Metanephros (tissue), 1 donor: Measurements from ENCODE around the gene TSPAN15. TPM values are rescaled to one million over a fixed set of nuclear protein-coding genes. Genes with fewer than 3 reads are reported as not detected.

Experiments used
- total RNA-seq: library from RNA; depleted of rRNA; stranded (reverse); fragments of >200 nt; gene quantifications from one replicate; pipeline ENCODE4 v1.2.3, GENCODE V29; 2014

Gene TSPAN15
- total RNA-seq = 52.1 TPM

GRCh38 chr10:69451209-69451783, at the start of gene TSPAN15:
Gene TSPAN15 (plus strand): TSS chr10:69451465. CDS start chr10:69451595, 130 bp downstream.

DNA sequence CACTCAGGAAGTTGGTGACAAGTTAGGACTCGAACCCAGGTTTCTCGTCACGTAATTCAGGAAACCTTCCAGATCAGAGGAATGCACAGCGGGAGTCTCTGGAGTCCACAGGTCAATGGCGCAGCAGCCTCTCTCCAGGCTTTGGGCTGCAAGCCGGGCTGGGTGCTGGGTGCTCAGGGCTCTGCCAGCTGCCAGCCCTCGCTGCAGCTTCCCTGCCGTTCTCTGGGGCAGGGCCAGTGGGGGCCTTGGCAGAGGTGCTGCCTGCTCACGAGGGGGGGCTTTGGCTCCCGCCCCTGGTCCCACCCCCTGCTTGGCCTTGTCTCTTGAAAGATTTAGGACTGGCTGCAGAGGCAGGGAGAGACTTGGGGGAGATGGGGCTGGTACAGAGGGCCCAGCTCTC, 34.6 kb upstream of the TSPAN15 start, which contains the start of gene TACR2:
TSS of gene TACR2 (minus strand) at position 224 of the 400 bp plus-strand sequence. CDS start 595 bp downstream, outside the sequence.

Other genes with a start within 250 kb of the TSPAN15 start
- gene HKDC1, start 231.1 kb upstream of the TSPAN15 start, total RNA-seq = 9.2 TPM
- 58.3 TPM for gene HK1, start 173.0 kb upstream of the TSPAN15 start, total RNA-seq
- not detected for gene TACR2, start 34.5 kb upstream of the TSPAN15 start, total RNA-seq
- not detected for gene NEUROG3, start 122.0 kb downstream of the TSPAN15 start, total RNA-seq
- gene FAM241B, start 178.8 kb downstream of the TSPAN15 start, total RNA-seq = 4.1 TPM